C4-2B (cell line): ENCODE data around the gene XPO5.

ENCODE experiments used
- CTCF ChIP-seq: fragments of 450-650 bp; conservative IDR thresholded peaks from 2 replicates; pipeline ENCODE4 v1.5.1; 2017; ENCODE audit warnings: mild to moderate bottlenecking
- ZFX ChIP-seq: fragments of 450-650 bp; IDR thresholded peaks from 2 replicates; pipeline ENCODE4 v1.6.1; 2017

GRCh38 chr6:43495409-43495941 lies 80.4 kb downstream of the XPO5 start:
- TF ChIP-seq CTCF (no peak), ZFX (no peak)
